Measurements from ENCODE around the gene SND1. TPM values are rescaled to one million over a fixed set of nuclear protein-coding genes. Genes with fewer than 3 reads are reported as not detected.

Gene SND1
- polyA plus RNA-seq, 3 donors = 138 to 152 (median 150) TPM

GRCh38 chr7:128004623-128005022 is 352.6 kb downstream of the SND1 start:
- DNase-seq (ENCODE audit: extremely low read depth in 1 of 11, low read depth in 9 of 11, low spot score in 4 of 11) = no peak

DNA sequence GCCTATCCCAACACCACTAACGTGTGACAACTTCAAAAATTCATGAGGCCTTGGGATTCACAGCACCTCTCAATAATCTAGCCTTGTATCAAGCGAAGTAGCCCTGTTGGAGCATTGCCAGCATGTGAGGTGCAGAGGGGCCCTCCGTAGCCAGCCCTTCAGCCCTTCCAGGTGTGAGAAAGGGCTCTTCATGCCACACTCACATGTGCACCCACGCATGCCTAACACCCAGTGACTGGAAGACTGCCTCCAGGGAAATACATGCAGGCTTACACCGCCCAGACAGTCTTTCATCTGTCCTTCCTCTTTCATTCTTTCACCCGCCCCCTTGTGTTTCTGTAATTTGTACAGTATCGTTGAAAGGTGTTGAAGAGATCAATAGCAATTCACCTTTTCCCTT is 353.1 kb downstream of the SND1 start:
- DNase-seq (ENCODE audit: extremely low read depth in 1 of 11, low read depth in 9 of 11, low spot score in 4 of 11) = no peak

DNA sequence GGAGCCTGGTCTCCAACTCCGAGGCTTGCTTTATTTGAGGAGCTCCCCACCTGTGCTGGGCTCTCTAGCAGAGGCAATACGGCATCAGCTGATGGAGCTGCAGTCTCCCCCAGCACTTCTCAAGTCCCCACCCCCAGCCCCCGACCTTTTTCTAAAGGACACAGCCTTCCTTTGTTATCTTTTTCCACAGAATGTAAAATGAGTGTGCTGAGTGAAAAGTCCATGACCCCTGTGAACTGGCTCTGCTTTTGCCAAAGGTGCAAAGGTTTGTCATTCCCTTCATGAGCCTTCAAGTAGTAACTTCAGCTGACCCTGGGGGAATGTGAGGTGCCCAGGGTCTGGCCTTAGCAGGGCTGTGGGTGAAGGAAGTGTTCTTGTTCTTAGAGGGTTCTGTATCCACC is 353.8 kb downstream of the SND1 start:
- DNase-seq (ENCODE audit: extremely low read depth in 1 of 11, low read depth in 9 of 11, low spot score in 4 of 11) = no peak

GRCh38 chr7:128006550-128007302 is 354.7 kb downstream of the SND1 start:
- no peak for DNase-seq (ENCODE audit: extremely low read depth in 1 of 11, low read depth in 9 of 11, low spot score in 4 of 11)

DNA sequence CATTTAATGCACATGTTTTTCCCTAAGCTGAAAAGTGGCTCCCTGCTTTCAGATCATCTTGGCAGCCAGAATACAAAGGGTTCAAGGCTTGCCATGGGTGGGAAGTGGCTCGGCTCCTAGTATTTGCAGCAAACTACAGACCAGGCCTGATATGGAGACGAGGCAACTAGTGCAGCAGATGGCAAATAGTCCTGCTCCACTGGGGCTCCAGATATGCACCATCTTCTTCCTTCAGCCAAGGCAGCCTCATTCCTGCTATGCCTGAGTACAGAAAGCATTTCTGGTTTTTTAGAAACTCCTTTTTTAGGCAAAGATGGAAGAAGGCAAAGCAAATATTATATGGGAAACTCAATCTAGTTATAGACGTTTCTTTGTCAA is 355.3 kb downstream of the SND1 start:
- DNase-seq (ENCODE audit: extremely low read depth in 1 of 11, low read depth in 9 of 11, low spot score in 4 of 11) = no peak

GRCh38 chr7:128008141-128008540 is 356.1 kb downstream of the SND1 start:
- no peak for DNase-seq (ENCODE audit: extremely low read depth in 1 of 11, low read depth in 9 of 11, low spot score in 4 of 11)

- DNase-seq (ENCODE audit: extremely low read depth in 1 of 11, low read depth in 9 of 11, low spot score in 4 of 11) = no peak
Observed at GRCh38 chr7:128008744-128009143, 356.8 kb downstream of the SND1 start.

DNA sequence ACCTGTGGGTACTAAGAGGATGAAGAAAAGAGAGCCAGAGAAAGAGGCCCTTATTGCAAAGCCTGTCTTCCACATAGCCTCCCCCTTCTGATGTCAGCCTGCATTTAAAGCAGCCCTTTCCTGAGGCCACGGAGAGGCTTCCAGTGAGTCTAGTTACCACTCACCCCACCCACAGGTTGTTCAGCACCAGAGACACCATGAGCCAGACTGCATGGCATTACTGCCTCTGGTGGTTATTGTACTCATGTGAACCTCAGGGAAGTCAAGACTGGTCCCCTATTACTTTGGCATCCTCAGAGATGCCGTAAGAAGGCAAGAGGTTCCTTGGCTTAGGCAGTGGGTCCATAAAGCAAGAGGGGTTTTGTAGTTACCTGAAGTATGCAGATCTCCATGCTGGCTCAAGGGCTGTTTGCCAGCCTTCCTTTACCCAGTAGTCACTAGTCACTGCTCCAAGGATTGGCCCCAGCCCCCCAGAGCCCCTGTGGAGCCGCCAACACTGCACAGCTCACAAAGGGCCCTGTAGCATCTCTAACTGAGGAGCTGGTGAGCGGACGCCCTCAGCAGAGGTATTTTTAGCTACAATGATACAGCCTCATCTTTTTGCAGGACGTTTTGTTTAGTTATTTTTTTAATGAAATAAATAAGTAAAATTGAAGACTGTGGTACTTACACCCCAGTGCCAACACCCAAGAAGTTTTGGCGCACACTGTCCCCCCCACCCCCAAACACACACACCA is 358.6 kb downstream of the SND1 start:
- DNase-seq (ENCODE audit: extremely low read depth in 1 of 11, low read depth in 9 of 11, low spot score in 4 of 11) = no peak

DNA sequence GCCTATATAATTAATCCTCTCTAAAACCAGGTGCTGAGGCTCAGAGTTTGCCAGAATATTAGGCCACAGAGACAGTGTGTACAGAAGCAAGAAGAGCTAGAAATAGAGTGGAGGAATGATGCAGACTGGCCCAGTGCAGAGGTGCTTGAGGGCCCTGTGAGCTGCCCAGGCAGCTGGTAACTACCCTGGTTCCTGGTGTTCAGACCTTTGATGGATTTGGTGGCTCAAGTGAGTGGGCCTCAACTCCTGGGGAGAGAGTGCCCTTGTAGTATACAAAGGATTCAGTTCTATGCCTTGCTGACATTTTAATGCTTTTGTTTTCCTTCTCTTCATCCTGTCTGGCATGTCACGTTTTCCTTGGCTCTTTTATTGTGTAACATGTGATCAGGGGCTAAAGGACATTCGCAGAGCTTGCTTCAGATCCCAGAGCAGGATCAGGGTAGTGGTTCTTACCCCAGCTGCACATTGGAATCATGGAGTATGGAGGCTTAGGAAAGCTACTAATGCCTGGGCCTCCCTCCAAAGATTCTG is 359.2 kb downstream of the SND1 start:
- no peak for DNase-seq (ENCODE audit: extremely low read depth in 1 of 11, low read depth in 9 of 11, low spot score in 4 of 11)

DNA sequence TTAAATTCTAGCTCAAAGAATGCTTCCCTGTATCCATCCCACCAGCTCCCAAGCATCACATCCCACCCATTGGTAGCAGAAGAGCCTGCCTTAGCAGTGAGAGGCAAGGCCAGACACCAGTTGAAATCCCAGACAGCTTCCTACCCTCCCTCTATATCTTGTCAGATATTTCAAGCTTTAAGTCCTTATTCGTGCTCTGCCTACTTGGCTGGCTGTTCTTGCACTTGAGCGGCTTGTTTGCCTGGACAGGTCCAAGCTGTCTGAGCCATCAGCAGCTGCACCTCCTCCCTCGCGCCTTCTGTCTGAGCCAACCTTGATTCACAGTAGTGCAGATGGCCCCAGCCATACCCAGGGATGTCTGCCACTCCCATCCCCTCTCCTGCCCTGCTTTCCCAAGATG is 362.8 kb downstream of the SND1 start:
- no peak for DNase-seq (ENCODE audit: extremely low read depth in 1 of 11, low read depth in 9 of 11, low spot score in 4 of 11)

GRCh38 chr7:128017460-128017859 is 365.5 kb downstream of the SND1 start:
- DNase-seq (ENCODE audit: extremely low read depth in 1 of 11, low read depth in 9 of 11, low spot score in 4 of 11) = no peak

GRCh38 chr7:128017862-128018845 is 366.2 kb downstream of the SND1 start:
- no peak for DNase-seq (ENCODE audit: extremely low read depth in 1 of 11, low read depth in 9 of 11, low spot score in 4 of 11)

DNA sequence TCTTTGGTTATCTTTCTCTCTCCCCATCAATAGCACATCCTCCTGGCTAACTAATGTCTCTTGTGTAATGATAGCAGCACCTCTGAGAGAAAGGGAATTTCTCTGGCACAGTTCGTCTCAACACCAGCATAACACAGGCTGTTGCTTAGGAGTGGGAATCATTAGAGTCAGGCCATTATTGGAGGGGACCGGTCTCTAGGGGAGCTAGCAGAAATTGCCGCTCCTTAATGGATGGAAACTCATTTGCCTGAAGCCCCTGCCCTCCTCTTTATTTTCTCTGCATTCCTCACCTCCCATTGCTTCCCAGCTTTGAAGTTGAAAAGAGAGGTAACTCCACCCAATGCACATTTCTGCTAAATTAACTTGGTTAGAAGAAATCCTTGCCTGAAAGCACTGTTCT is 367.3 kb downstream of the SND1 start:
- DNase-seq (ENCODE audit: extremely low read depth in 1 of 11, low read depth in 9 of 11, low spot score in 4 of 11) = no peak

GRCh38 chr7:128020159-128020558 is 368.2 kb downstream of the SND1 start:
- DNase-seq (ENCODE audit: extremely low read depth in 1 of 11, low read depth in 9 of 11, low spot score in 4 of 11) = no peak

DNA sequence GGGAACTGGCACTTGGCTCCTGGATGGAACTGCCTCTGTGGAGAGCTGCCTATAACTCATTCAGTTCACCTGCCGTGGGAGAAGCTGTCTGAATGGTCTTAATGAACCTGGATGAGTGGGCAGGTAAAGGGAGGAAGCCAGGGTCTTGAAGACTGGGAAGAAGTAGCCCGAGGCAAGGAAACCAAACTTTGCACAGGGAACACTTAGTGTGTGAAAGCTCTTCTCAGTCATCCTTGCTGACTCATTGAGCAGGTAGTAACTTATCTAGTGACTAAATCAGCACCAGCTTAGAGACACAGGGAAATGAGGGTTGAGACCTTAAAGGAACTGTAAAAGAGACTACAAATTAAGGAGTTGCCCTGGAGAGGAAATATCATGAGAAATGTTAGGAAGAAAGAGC is 369.4 kb downstream of the SND1 start:
- DNase-seq (ENCODE audit: extremely low read depth in 1 of 11, low read depth in 9 of 11, low spot score in 4 of 11) = no peak

- no peak for DNase-seq (ENCODE audit: extremely low read depth in 1 of 11, low read depth in 9 of 11, low spot score in 4 of 11)
Observed at GRCh38 chr7:128022631-128023532, 370.9 kb downstream of the SND1 start.

DNA sequence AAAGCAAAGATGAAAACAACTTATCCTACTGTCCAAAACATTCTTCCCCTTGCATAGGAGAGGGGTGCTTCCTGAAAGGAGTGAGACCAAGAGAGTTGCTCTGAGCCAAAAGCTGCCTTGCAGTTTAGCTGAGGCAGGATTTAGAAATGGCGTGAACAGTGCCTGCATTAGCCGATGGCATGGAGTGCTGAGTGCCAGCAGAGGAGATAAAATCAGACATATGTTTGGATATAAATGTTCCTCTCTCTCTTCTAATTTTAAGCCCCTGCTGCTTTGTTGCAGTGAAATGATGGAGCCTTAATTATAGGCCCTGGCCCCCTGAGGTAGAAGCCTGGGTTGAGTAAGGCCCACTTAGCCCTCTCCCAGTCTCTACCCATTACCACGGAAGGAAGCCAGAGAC is 372.2 kb downstream of the SND1 start:
- DNase-seq (ENCODE audit: extremely low read depth in 1 of 11, low read depth in 9 of 11, low spot score in 4 of 11) = no peak

GRCh38 chr7:128025380-128025779 is 373.4 kb downstream of the SND1 start:
- no peak for DNase-seq (ENCODE audit: extremely low read depth in 1 of 11, low read depth in 9 of 11, low spot score in 4 of 11)
